Neuronal stem cell (in vitro differentiated cells): ENCODE results near the gene OR11G2.
"Not testable (repeated sequence)": the region's sequence is repeated elsewhere in the genome, so short reads cannot be mapped to it uniquely, and the experiment has no call there.

Experiments used
- DNase-seq: peaks from one replicate; pipeline ENCODE4 v3.0.0-alpha.2; 2013; ENCODE audit warnings: low spot score
- H2AFZ ChIP-seq: one replicate; pipeline ENCODE4 v1.6.1; 2013; ENCODE audit warnings: mild to moderate bottlenecking, low read length, inconsistent platforms
- H2AK5ac ChIP-seq: 2 replicates; pipeline ENCODE4 v1.6.1; 2013; ENCODE audit warnings: low read depth, mild to moderate bottlenecking, inconsistent platforms, low read length, moderate library complexity, mixed read lengths
- H2BK120ac ChIP-seq: 2 replicates; pipeline ENCODE4 v1.6.1; 2013; ENCODE audit warnings: low read depth, mild to moderate bottlenecking, inconsistent platforms, low read length, moderate library complexity, mixed read lengths
- H2BK12ac ChIP-seq: one replicate; pipeline ENCODE4 v1.6.1; 2013; ENCODE audit warnings: low read length, inconsistent platforms
- H2BK15ac ChIP-seq: 2 replicates; pipeline ENCODE4 v1.6.1; 2013; ENCODE audit warnings: mild to moderate bottlenecking, low read length, inconsistent platforms, mixed read lengths
- H2BK5ac ChIP-seq: one replicate; pipeline ENCODE4 v1.6.1; 2013; ENCODE audit warnings: inconsistent platforms, mild to moderate bottlenecking, low read length, moderate library complexity
- H3K14ac ChIP-seq: one replicate; pipeline ENCODE4 v1.6.1; 2013; ENCODE audit warnings: low read length, inconsistent platforms
- H3K18ac ChIP-seq: 2 replicates; pipeline ENCODE4 v1.6.1; 2013; ENCODE audit warnings: low read length, inconsistent platforms
- H3K23ac ChIP-seq: 2 replicates; pipeline ENCODE4 v1.6.1; 2013; ENCODE audit warnings: low read depth, mild to moderate bottlenecking, mixed read lengths, low read length, inconsistent platforms; ENCODE audit not compliant: poor library complexity
- H3K27ac ChIP-seq: replicated peaks from 3 replicates; pipeline ENCODE4 v1.5.1; 2013; ENCODE audit warnings: low read length, inconsistent platforms
- H3K27me3 ChIP-seq, 3 experiments: 2 replicates each; pipeline ENCODE4 v1.6.1; 2013; ENCODE audit warnings: low read length in 3 of 3, mild to moderate bottlenecking in 2 of 3, inconsistent platforms in 1 of 3, low read depth in 1 of 3, mixed read lengths in 1 of 3, moderate library complexity in 1 of 3; ENCODE audit not compliant: control insufficient read depth in 3 of 3, insufficient read depth in 3 of 3
- H3K36me3 ChIP-seq, 2 donors: replicated peaks in 1 of 2; 2 replicates each; pipeline ENCODE4 v1.6.1; 2013; ENCODE audit warnings: low read length in 2 of 2; ENCODE audit not compliant: control insufficient read depth in 2 of 2, insufficient read depth in 2 of 2
- H3K4ac ChIP-seq: 2 replicates; pipeline ENCODE4 v1.6.1; 2013; ENCODE audit warnings: inconsistent platforms, mild to moderate bottlenecking, low read length, moderate library complexity
- H3K4me1 ChIP-seq, 2 donors: 1 replicate in 1 of 2; 2 replicates in 1 of 2; pipeline ENCODE4 v1.6.1; 2013; ENCODE audit warnings: low read length in 2 of 2, low read depth in 1 of 2; ENCODE audit not compliant: control insufficient read depth in 2 of 2, insufficient read depth in 1 of 2
- H3K4me2 ChIP-seq: one replicate; pipeline ENCODE4 v1.6.1; 2013; ENCODE audit warnings: mild to moderate bottlenecking, low read length, inconsistent platforms; ENCODE audit not compliant: insufficient read depth, poor library complexity, severe bottlenecking
- H3K4me3 ChIP-seq, 2 donors: 2 replicates each; pipeline ENCODE4 v1.5.1; 2013; ENCODE audit warnings: low read length in 2 of 2, mild to moderate bottlenecking in 2 of 2, inconsistent platforms in 1 of 2, moderate library complexity in 1 of 2
- H3K79me1 ChIP-seq: one replicate; pipeline ENCODE4 v1.6.1; 2013; ENCODE audit warnings: low read depth, mild to moderate bottlenecking, inconsistent platforms, low read length, moderate library complexity
- H3K9ac ChIP-seq: one replicate; pipeline ENCODE4 v1.6.1; 2013; ENCODE audit warnings: mild to moderate bottlenecking, low read depth, low read length, inconsistent platforms; ENCODE audit not compliant: poor library complexity
- H3K9me3 ChIP-seq, 2 donors: replicated peaks in 1 of 2; 2 replicates each; pipeline versions ENCODE3 to v1.6.1; 2013; ENCODE audit warnings: low read length in 2 of 2, mild to moderate bottlenecking in 2 of 2, inconsistent platforms in 1 of 2, low read depth in 1 of 2, mixed read lengths in 1 of 2, moderate library complexity in 1 of 2; ENCODE audit not compliant: control insufficient read depth in 2 of 2, insufficient read depth in 1 of 2
- H4K8ac ChIP-seq: one replicate; pipeline ENCODE4 v1.6.1; 2013; ENCODE audit warnings: low read depth, mild to moderate bottlenecking, inconsistent platforms, low read length, moderate library complexity
- H4K91ac ChIP-seq: one replicate; pipeline ENCODE4 v1.6.1; 2013; ENCODE audit warnings: low read length, low read depth, mild to moderate bottlenecking, inconsistent platforms; ENCODE audit not compliant: poor library complexity
- WGBS, 2 donors: extraction: QIAGEN DNeasy Blood & Tissue Kit; methylation state at CpG; one replicate each; pipeline ENCODE4 v1.1.7; 2013; ENCODE audit warnings: missing lambda C conversion rate in 2 of 2, mixed read lengths in 1 of 2; ENCODE audit not compliant: insufficient read length in 2 of 2, insufficient replicate concordance in 1 of 2; ENCODE audit errors: extremely low coverage in 2 of 2; 5-methylcytosine and 5-hydroxymethylcytosine counted together

Gene OR11G2

GRCh38 chr14:20209595-20209994, 18.9 kb downstream of the OR11G2 start:
- Histone ChIP-seq H3K36me3 (no peaks in the 10 kb centered on the region), H3K18ac (no peak overlapping the region), H3K27me3 (no peaks in the 10 kb centered on the region), H2BK120ac (no peak overlapping the region), H2AK5ac (no peak overlapping the region), H2BK15ac (no peak overlapping the region), H3K4me3 (no peak overlapping the region), H4K8ac (no peak overlapping the region), H3K79me1 (no peaks in the 10 kb centered on the region), H3K9me3 (peaks cover 0 to 14% of the 10 kb centered on the region in 2 donors), H3K4me2 (no peak overlapping the region), H3K27ac (no peak overlapping the region), H3K4ac (no peak overlapping the region), H3K4me1 (no peaks in the 10 kb centered on the region), H2BK5ac (no peak overlapping the region), H2BK12ac (no peak overlapping the region), H4K91ac (no peak overlapping the region), H3K23ac (no peak overlapping the region), H3K14ac (no peak overlapping the region), H2AFZ (no peak overlapping the region), H3K9ac (no peak overlapping the region)
- WGBS, 2 donors: no CpG with 5 or more reads among the region's 2 CpGs
- DNase-seq: no peak

GRCh38 chr14:20212406-20212805, 21.7 kb downstream of the OR11G2 start:
- H4K8ac ChIP-seq, H2BK120ac ChIP-seq, H3K14ac ChIP-seq, H3K9me3 ChIP-seq, H2BK15ac ChIP-seq, H3K27ac ChIP-seq, H3K23ac ChIP-seq, H3K9ac ChIP-seq, H2AK5ac ChIP-seq, H3K4ac ChIP-seq, H3K36me3 ChIP-seq, H3K79me1 ChIP-seq, H2BK5ac ChIP-seq, DNase-seq, H3K27me3 ChIP-seq, H2BK12ac ChIP-seq, H3K18ac ChIP-seq, H3K4me3 ChIP-seq, H3K4me2 ChIP-seq, H4K91ac ChIP-seq, H2AFZ ChIP-seq, H3K4me1 ChIP-seq: not testable (repeated sequence)
- WGBS, 2 donors: no CpG with 5 or more reads among the region's 28 CpGs

- H3K27me3 ChIP-seq: no peaks in the 10 kb centered on the region
- no peak overlapping the region for H3K4me2 ChIP-seq
- H2AFZ ChIP-seq: no peak overlapping the region
- no peak overlapping the region for H2BK5ac ChIP-seq
- H3K9me3 ChIP-seq: peaks cover 0 to 5% of the 10 kb centered on the region in 2 donors
- H3K14ac ChIP-seq: no peak overlapping the region
- H4K8ac ChIP-seq: no peak overlapping the region
- no peak for DNase-seq
- H3K36me3 ChIP-seq: no peaks in the 10 kb centered on the region
- no peak overlapping the region for H3K18ac ChIP-seq
- H2BK12ac ChIP-seq: no peak overlapping the region
- H3K9ac ChIP-seq: no peak overlapping the region
- no CpG with 5 or more reads among the region's 2 CpGs for WGBS, 2 donors
- H3K4me3 ChIP-seq: no peak overlapping the region
- H3K27ac ChIP-seq: no peak overlapping the region
- no peak overlapping the region for H2AK5ac ChIP-seq
- no peak overlapping the region for H3K4ac ChIP-seq
- no peaks in the 10 kb centered on the region for H3K79me1 ChIP-seq
- H2BK120ac ChIP-seq: no peak overlapping the region
- H4K91ac ChIP-seq: no peak overlapping the region
- no peak overlapping the region for H2BK15ac ChIP-seq
- no peak overlapping the region for H3K23ac ChIP-seq
- no peaks in the 10 kb centered on the region for H3K4me1 ChIP-seq
Observed at GRCh38 chr14:20215196-20215595, 24.5 kb downstream of the OR11G2 start.

- Histone ChIP-seq H2AK5ac (no peak overlapping the region), H3K18ac (no peak overlapping the region), H2BK120ac (no peak overlapping the region), H3K27me3 (no peaks in the 10 kb centered on the region), H3K36me3 (no peaks in the 10 kb centered on the region), H3K4me1 (no peaks in the 10 kb centered on the region), H2BK5ac (no peak overlapping the region), H3K4me2 (no peak overlapping the region), H3K4me3 (no peak overlapping the region), H3K4ac (no peak overlapping the region), H3K23ac (no peak overlapping the region), H2AFZ (peak overlapping the region; percentile 40), H4K91ac (no peak overlapping the region), H2BK15ac (no peak overlapping the region), H3K27ac (no peak overlapping the region), H3K9ac (no peak overlapping the region), H3K9me3 (peaks cover 0 to 6% of the 10 kb centered on the region in 2 donors), H4K8ac (no peak overlapping the region), H2BK12ac (no peak overlapping the region), H3K79me1 (no peaks in the 10 kb centered on the region), H3K14ac (no peak overlapping the region)
- no peak for DNase-seq
- no CpG with 5 or more reads among the region's 4 CpGs for WGBS, 2 donors
Observed at GRCh38 chr14:20219033-20219432, 28.3 kb downstream of the OR11G2 start.
